GM18505 (cell line): ENCODE data around the gene OXNAD1.

Experiments used
- ATAC-seq: cut with Tn5 transposase; IDR thresholded peaks from one replicate; pipeline ENCODE4 v1.9.1; 2021; ENCODE audit not compliant: unreplicated experiment
- POLR2A ChIP-seq: IDR thresholded peaks from 4 replicates; pipeline ENCODE4 v1.6.1; 2011; ENCODE audit warnings: borderline replicate concordance; ENCODE audit not compliant: insufficient read depth, insufficient read length; ENCODE audit errors: extremely low read depth

The OXNAD1 gene

GRCh38 chr3:16328124-16328523 lies 63.1 kb downstream of the OXNAD1 start:
- no peak for TF ChIP-seq POLR2A
- ATAC-seq = no peak

DNA sequence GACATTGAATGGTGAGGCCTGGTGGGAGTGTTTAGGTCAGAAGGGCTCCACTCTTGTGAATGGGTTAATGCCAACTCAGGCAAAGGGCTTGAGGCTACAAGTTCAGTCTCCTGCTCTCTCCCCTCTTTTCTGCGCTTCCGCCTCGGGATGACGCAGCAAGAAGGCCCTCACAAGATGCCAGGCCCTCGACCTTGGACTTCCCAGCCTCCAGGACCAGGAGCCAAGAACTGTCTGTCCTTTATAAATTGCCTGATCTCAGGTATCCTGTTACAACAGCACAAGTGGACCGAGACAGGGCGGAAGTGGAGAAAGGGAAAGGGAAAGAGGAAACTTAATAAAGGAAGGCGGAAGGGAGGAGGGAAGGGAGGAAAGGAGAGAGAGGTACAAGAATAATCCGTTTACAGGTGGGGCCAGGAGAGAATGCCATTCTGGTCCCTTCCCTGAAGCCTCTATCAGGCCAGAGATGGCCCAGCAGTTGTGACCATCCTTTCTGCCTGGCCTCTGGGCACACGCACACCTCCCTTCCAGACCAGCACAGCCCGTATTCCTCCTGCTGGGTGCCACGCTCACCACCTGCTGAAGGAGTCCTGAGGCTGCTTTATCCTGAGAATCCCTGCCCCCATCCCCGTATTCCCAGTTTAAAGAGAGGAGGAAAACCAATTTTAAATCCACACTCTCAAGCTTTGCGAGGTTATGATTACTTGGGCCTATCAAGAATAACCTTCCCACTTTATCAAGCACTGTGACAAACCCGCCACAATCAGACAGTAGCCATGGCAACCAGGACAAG lies 64.2 kb downstream of the OXNAD1 start:
- no peak for TF ChIP-seq POLR2A

GRCh38 chr3:16329826-16330129 lies 64.8 kb downstream of the OXNAD1 start:
- ATAC-seq = no peak
- no peak for TF ChIP-seq POLR2A

More for the DNA sequence above, 64.2 kb downstream of the OXNAD1 start:
- no peak for ATAC-seq

GRCh38 chr3:16330351-16330750 lies 65.3 kb downstream of the OXNAD1 start:
- ATAC-seq = no peak
- no peak for TF ChIP-seq POLR2A

DNA sequence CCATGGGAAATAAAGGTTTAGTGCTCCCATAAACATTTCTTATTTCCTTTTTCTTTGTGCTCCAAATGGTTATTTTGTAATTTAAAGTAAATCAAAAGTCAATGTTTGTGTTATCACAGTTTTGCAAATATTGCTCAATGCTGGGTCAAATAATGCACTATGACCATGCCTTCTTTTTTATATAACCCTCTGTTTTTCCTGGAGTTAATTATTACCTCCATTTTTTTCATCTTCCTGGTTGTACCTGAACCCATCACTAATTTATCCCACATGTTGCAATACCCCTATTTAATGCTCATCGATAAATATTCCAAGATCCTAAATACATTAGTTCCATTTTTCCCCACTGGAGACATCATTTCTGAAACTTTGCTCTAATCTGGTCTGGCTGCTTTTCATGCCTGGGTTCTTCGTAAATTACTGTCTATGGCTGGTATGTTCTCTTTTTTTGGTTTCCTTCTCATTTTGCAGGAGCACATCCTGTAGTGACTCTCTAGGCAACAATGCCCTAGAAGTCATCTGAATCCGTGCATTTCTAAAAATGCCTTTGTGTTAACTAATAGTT lies 66.4 kb downstream of the OXNAD1 start:
- TF ChIP-seq POLR2A = no peak
- ATAC-seq = no peak

DNA sequence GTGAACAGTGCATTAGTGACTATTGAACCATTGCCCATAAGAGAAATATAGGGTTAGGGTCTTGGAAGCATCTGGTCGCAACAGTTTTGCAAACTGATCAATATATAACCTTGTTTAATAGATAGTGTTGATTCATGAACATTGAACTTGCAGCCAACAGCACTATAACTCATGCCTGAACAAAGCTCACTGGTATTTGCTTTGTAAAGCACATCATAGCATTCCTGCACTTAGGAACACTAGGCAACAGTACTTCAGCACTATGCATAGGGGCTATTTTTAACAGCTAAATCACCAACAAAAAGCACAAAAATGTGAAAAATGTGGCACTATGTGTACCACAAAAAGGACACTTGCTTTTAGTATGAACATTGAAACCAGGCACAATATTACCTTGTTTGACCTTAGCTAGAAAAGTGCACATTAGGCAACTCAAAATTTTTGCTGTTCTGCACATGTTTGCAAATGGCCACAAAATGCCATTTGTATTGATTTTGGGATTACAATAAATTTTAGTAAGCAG lies 68.0 kb downstream of the OXNAD1 start:
- TF ChIP-seq POLR2A = no peak
- no peak for ATAC-seq

GRCh38 chr3:16334909-16335308 lies 69.9 kb downstream of the OXNAD1 start:
- ATAC-seq = no peak
- TF ChIP-seq POLR2A = no peak

DNA sequence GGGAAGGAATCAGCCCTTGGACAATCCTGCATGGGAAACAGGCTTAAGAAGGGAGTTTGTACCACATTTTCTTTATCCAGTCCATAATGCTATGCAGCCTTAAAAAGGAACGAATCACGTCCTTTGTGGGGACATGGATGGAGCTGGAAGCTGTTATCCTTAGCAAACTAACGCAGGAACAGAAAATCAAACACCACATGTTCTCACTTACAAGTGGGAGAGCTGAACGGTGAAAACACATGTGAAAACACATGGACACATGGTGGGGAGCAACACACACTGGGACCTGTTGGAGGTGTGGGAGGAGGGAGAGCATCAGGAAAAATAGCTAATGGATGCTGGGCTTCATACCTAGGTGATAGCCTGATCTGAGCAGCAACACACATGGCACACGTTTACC lies 70.3 kb downstream of the OXNAD1 start:
- TF ChIP-seq POLR2A = no peak
- no peak for ATAC-seq

GRCh38 chr3:16335772-16336645 lies 71.0 kb downstream of the OXNAD1 start:
- TF ChIP-seq POLR2A = no peak
- ATAC-seq = no peak

GRCh38 chr3:16336825-16337224 lies 71.8 kb downstream of the OXNAD1 start:
- ATAC-seq = no peak
- TF ChIP-seq POLR2A = no peak

DNA sequence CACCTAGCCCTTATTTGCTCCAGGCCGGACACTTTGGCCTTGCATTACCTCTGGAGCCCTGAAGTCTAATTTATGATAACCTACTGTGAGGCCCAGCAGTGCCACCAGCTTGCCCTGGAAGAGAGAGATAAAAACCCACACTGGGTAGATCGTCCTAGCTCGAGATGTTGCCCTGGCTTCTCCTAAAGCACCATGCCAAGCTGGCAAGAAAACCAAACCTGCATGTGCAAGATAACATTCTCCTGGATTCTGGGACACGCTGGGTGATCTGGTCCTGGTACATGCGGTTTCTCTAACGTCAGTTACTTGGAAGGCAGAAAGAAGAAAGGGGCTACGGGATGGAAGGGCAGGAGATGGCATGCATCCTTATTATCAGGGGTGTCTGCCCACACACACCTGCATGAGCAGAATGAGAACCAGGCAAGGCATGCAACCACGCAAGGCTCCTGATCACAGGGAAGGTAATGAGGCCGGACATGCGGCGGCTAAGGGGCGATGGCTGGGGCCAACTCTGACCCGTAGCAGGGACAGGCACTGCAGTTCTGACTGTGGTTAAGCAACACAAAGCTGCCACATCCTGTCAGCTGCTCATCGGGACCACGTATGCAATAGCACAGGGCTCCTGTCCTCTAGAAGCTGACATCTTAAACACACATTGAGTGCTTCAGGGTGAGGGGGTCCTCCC lies 73.0 kb downstream of the OXNAD1 start:
- no peak for TF ChIP-seq POLR2A
- peak; percentile 62 for ATAC-seq

GRCh38 chr3:16338999-16339398 lies 74.0 kb downstream of the OXNAD1 start:
- peak; percentile 51 for ATAC-seq
- TF ChIP-seq POLR2A = no peak

- ATAC-seq = no peak
- TF ChIP-seq POLR2A = no peak
These were observed 78.1 kb downstream of the OXNAD1 start for GRCh38 chr3:16343101-16343500.
